MM.1S (cell line): Measurements from ENCODE around the gene CETP.

Source experiments
- DNase-seq: peaks from one replicate; pipeline ENCODE4 v3.0.0-alpha.2; 2015
- H2AFZ ChIP-seq: fragments of 300-600 bp; sonication (generic); 2 replicates; pipeline ENCODE4 v1.6.0; 2016; ENCODE audit warnings: antibody characterized with exemption, low read length
- H3F3A ChIP-seq: fragments of 300-600 bp; sonication (generic); 2 replicates; pipeline ENCODE4 v1.6.1; 2016; ENCODE audit warnings: mild to moderate bottlenecking, antibody characterized with exemption, low read length, moderate library complexity, mixed read lengths; ENCODE audit not compliant: insufficient read depth
- H3K27ac ChIP-seq: fragments of 300-600 bp; sonication (generic); 2 replicates; pipeline ENCODE4 v1.5.1; 2016; ENCODE audit warnings: mild to moderate bottlenecking, low read length
- H3K27me3 ChIP-seq: fragments of 300-600 bp; sonication (generic); replicated peaks from 2 replicates; pipeline ENCODE4 v1.6.0; 2016; ENCODE audit warnings: low read length; ENCODE audit not compliant: insufficient read depth
- H3K36me3 ChIP-seq: fragments of 300-600 bp; sonication (generic); replicated peaks from 2 replicates; pipeline ENCODE4 v1.6.1; 2016; ENCODE audit warnings: mild to moderate bottlenecking, low read length, mixed read lengths; ENCODE audit not compliant: insufficient read depth
- H3K4me1 ChIP-seq: fragments of 300-600 bp; sonication (generic); 2 replicates; pipeline ENCODE4 v1.6.1; 2016; ENCODE audit warnings: low read length, mixed read lengths
- H3K4me2 ChIP-seq: fragments of 300-600 bp; sonication (generic); 2 replicates; pipeline ENCODE4 v1.6.0; 2016; ENCODE audit warnings: low read depth, low read length
- H3K4me3 ChIP-seq: fragments of 300-600 bp; sonication (generic); 2 replicates; pipeline ENCODE4 v1.5.1; 2016; ENCODE audit warnings: low read length, mixed read lengths
- H3K79me2 ChIP-seq: fragments of 300-600 bp; sonication (generic); 2 replicates; pipeline ENCODE4 v1.6.1; 2016; ENCODE audit warnings: mixed run types, low read length, mixed read lengths
- H3K9ac ChIP-seq: fragments of 300-600 bp; sonication (generic); 2 replicates; pipeline ENCODE4 v1.6.1; 2016; ENCODE audit warnings: low read length, mixed read lengths
- H3K9me2 ChIP-seq: fragments of 300-600 bp; sonication (generic); replicated peaks from 2 replicates; pipeline ENCODE4 v1.6.1; 2016; ENCODE audit warnings: mild to moderate bottlenecking, low read length, mixed read lengths; ENCODE audit not compliant: insufficient read depth
- H3K9me3 ChIP-seq: fragments of 300-600 bp; sonication (generic); replicated peaks from 2 replicates; pipeline ENCODE4 v1.6.1; 2016; ENCODE audit warnings: mild to moderate bottlenecking, low read length, mixed read lengths; ENCODE audit not compliant: insufficient read depth
- H4K20me1 ChIP-seq: fragments of 300-600 bp; sonication (generic); 2 replicates; pipeline ENCODE4 v1.6.1; 2016; ENCODE audit warnings: mild to moderate bottlenecking, low read length, moderate library complexity, mixed read lengths; ENCODE audit not compliant: insufficient read depth
- CTCF ChIP-seq: fragments of 300-600 bp; sonication (generic); IDR thresholded peaks from 2 replicates; pipeline ENCODE4 v1.5.1; 2016; ENCODE audit warnings: antibody characterized with exemption, low read length, mixed read lengths
- EZH2 ChIP-seq: fragments of 300-600 bp; sonication (generic); optimal IDR thresholded peaks from 2 replicates; pipeline ENCODE3; 2017; ENCODE audit warnings: low read depth, mild to moderate bottlenecking, antibody characterized with exemption, low read length, mixed read lengths
- EZH2phosphoT487 ChIP-seq: fragments of 300-600 bp; sonication (generic); IDR thresholded peaks from 2 replicates; pipeline ENCODE4 v1.6.1; 2018; ENCODE audit warnings: antibody characterized with exemption, low read length

The CETP gene

GRCh38 chr16:56915336-56916119 lies 46.2 kb upstream of the CETP start:
- H4K20me1 ChIP-seq = no peaks in the 10 kb centered on the region
- H3K79me2 ChIP-seq = no peaks in the 10 kb centered on the region
- no peak overlapping the region for H2AFZ ChIP-seq
- peak overlapping the region; percentile 98 for H3K27ac ChIP-seq
- no peak overlapping the region for H3K4me3 ChIP-seq
- no peak for DNase-seq
- H3K9me3 ChIP-seq = no peaks in the 10 kb centered on the region
- H3K9ac ChIP-seq = peak overlapping the region; percentile 94
- TF ChIP-seq EZH2 (no peak), EZH2phosphoT487 (no peak), CTCF (no peak)
- peaks cover 79% of the 10 kb centered on the region for H3K4me1 ChIP-seq
- peaks cover 38% of the 10 kb centered on the region for H3F3A ChIP-seq
- no peaks in the 10 kb centered on the region for H3K9me2 ChIP-seq
- no peaks in the 10 kb centered on the region for H3K36me3 ChIP-seq
- H3K4me2 ChIP-seq = no peak overlapping the region; the same call in 1 of the 2 replicates
- H3K27me3 ChIP-seq = no peaks in the 10 kb centered on the region

GRCh38 chr16:56916571-56917403 lies 45.0 kb upstream of the CETP start:
- Histone ChIP-seq H2AFZ (no peak overlapping the region; the same call in 1 of the 2 replicates), H3K27me3 (no peaks in the 10 kb centered on the region), H3K4me2 (peak overlapping the region; percentile 77), H4K20me1 (no peaks in the 10 kb centered on the region), H3K9me2 (no peaks in the 10 kb centered on the region), H3K27ac (peak overlapping the region; percentile 98), H3K4me3 (peak overlapping the region; percentile 39), H3K36me3 (no peaks in the 10 kb centered on the region), H3K9me3 (no peaks in the 10 kb centered on the region), H3K9ac (peak overlapping the region; percentile 94), H3K4me1 (peaks cover 67% of the 10 kb centered on the region), H3F3A (peaks cover 25% of the 10 kb centered on the region), H3K79me2 (no peaks in the 10 kb centered on the region)
- TF ChIP-seq CTCF (no peak), EZH2phosphoT487 (no peak), EZH2 (no peak)
- DNase-seq = peak; percentile 94

GRCh38 chr16:56918467-56919012 lies 43.2 kb upstream of the CETP start:
- H3K9me3 ChIP-seq = no peaks in the 10 kb centered on the region
- peaks cover 50% of the 10 kb centered on the region for H3K4me1 ChIP-seq
- no peak overlapping the region for H2AFZ ChIP-seq
- H4K20me1 ChIP-seq = no peaks in the 10 kb centered on the region
- H3K79me2 ChIP-seq = no peaks in the 10 kb centered on the region
- H3K9me2 ChIP-seq = no peaks in the 10 kb centered on the region
- H3K4me2 ChIP-seq = no peak overlapping the region
- H3F3A ChIP-seq = peaks cover 19% of the 10 kb centered on the region
- TF ChIP-seq EZH2 (no peak), CTCF (no peak), EZH2phosphoT487 (no peak)
- H3K36me3 ChIP-seq = no peaks in the 10 kb centered on the region
- no peak overlapping the region for H3K9ac ChIP-seq
- DNase-seq = no peak
- H3K27ac ChIP-seq = peak overlapping the region; percentile 98; the same call in 1 of the 2 replicates
- no peak overlapping the region for H3K4me3 ChIP-seq
- H3K27me3 ChIP-seq = no peaks in the 10 kb centered on the region
